HFFc6 (cell line): ENCODE data around the gene S100B. TPM values are rescaled to one million over a fixed set of nuclear protein-coding genes. Genes with fewer than 3 reads are reported as not detected.

Source experiments
- DNase-seq: peaks from one replicate; pipeline ENCODE4 v3.0.0-alpha.2; 2018
- H3K27ac Mint-ChIP-seq: 2 replicates; pipeline ENCODE4 v1.8.0; 2020; ENCODE audit warnings: mild to moderate bottlenecking, mixed read lengths
- H3K27me3 Mint-ChIP-seq: 2 replicates; pipeline ENCODE4 v1.8.0; 2021; ENCODE audit warnings: mild to moderate bottlenecking, moderate library complexity, mixed read lengths; ENCODE audit not compliant: insufficient read depth
- H3K36me3 Mint-ChIP-seq: 2 replicates; pipeline ENCODE4 v1.8.0; 2021; ENCODE audit warnings: low read depth, mixed read lengths
- H3K4me1 Mint-ChIP-seq: 2 replicates; pipeline ENCODE4 v1.8.0; 2020; ENCODE audit warnings: low read depth, mixed read lengths
- H3K4me3 Mint-ChIP-seq: 2 replicates; pipeline ENCODE4 v1.8.0; 2020; ENCODE audit warnings: mild to moderate bottlenecking, moderate library complexity, mixed read lengths
- H3K9me3 Mint-ChIP-seq: 2 replicates; pipeline ENCODE4 v1.8.0; 2020; ENCODE audit warnings: mild to moderate bottlenecking, mixed read lengths
- total RNA-seq, 6 experiments: library from RNA; stranded (reverse); fragmentation: NEBNext Ultra II Directional; extraction: Animal tissue kit (Norgen Biotek cat#: 25700); gene quantifications; 2 replicates in 1 of 6; 3 replicates in 5 of 6; pipeline ENCODE4 v1.2.3, GENCODE V29; 2021
- TF ChIP-seq, protein P1 (sequence below): fragments of 200-600 bp; sonication (generic); IDR thresholded peaks from 2 replicates; pipeline ENCODE4 v1.5.0; 2021; ENCODE audit warnings: antibody characterized with exemption, mild to moderate bottlenecking

S100B gene
- total RNA-seq, 6 experiments from 2014 or later, result not detected

DNA sequence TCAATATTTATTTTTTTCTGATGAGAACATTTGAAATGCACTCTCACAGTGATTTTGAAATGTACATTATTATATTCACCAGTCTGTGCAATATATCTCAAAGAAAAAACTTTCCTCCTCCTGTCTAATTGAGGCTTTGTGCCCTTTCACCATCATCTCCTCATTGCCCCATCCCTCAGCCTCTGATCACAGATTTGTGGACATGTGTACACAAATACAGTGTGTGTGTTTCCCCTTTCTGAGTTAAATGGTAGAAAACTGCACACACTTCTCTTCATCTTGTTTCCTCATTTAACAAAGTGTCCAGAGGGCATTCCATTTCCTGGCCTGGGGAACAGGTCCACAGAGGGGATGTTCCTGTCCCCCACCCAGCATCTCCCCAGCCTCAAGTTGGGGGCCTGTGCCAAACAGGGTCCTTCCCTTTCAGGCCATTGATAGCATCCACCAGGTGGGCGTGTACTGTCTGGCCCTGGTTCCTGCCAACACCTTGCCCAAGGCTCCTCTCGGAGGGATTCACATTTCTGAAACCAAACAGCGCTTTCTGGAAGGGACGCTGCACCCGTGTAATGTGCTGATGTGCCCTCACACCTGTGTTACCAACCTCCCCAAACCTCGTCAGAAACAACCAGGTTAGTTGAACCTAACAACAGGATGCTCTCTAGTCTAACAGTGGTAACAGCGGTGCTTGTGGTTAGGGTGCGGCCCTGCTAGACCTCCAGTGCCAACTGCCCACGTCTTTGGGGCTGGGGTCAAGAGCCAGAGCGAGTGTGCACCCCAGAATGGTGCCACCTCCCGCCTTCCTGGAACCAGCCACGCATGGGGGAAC, 54.6 kb downstream of the S100B start:
- TF ChIP-seq, protein P1, sequence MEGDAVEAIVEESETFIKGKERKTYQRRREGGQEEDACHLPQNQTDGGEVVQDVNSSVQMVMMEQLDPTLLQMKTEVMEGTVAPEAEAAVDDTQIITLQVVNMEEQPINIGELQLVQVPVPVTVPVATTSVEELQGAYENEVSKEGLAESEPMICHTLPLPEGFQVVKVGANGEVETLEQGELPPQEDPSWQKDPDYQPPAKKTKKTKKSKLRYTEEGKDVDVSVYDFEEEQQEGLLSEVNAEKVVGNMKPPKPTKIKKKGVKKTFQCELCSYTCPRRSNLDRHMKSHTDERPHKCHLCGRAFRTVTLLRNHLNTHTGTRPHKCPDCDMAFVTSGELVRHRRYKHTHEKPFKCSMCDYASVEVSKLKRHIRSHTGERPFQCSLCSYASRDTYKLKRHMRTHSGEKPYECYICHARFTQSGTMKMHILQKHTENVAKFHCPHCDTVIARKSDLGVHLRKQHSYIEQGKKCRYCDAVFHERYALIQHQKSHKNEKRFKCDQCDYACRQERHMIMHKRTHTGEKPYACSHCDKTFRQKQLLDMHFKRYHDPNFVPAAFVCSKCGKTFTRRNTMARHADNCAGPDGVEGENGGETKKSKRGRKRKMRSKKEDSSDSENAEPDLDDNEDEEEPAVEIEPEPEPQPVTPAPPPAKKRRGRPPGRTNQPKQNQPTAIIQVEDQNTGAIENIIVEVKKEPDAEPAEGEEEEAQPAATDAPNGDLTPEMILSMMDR, result no peak
- Mint-ChIP-seq H3K27me3 (peaks cover 1% of the 10 kb centered on the region), H3K27ac (no peak overlapping the region), H3K4me1 (peaks cover 1% of the 10 kb centered on the region), H3K9me3 (no peaks in the 10 kb centered on the region), H3K4me3 (no peak overlapping the region), H3K36me3 (peaks cover 15% of the 10 kb centered on the region)
- DNase-seq, result no peak

DNA sequence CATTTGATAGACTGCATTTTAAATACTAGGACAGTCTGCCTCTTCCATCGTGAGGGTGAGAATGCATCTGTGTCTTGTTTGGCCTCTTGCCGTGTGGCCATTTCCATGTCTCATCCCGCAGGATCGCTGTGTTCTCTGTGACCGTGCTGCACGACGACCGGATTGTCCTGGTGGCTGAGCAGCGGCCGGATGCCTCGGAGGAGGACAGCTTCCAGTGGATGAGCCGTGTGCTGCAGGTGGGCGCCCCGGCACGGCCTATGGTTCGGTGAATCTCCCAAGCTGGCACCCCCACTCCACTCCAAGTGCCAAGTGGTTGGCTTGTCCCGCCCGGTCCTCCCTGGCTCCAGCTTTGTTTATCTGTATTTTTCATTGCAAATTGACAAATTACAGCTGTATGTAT, 55.2 kb downstream of the S100B start:
- TF ChIP-seq, protein P1, result no peak
- H3K9me3 Mint-ChIP-seq, result no peaks in the 10 kb centered on the region
- peaks cover 1% of the 10 kb centered on the region for H3K27me3 Mint-ChIP-seq
- no peak for DNase-seq
- no peak overlapping the region for H3K4me3 Mint-ChIP-seq
- H3K4me1 Mint-ChIP-seq, result peaks cover 8% of the 10 kb centered on the region
- peaks cover 15% of the 10 kb centered on the region for H3K36me3 Mint-ChIP-seq
- H3K27ac Mint-ChIP-seq, result no peak overlapping the region

Other genes with a start within 250 kb of the S100B start
- gene DIP2A, start 146.2 kb downstream of the S100B start, total RNA-seq, result 10 to 100 TPM; 20.0 to 24.1 (median 21.7) TPM
- gene PRMT2, start 30.6 kb upstream of the S100B start, total RNA-seq, result 100 to 1,000 TPM in 4 of 6 experiments, 10 to 100 TPM in 2; 98.9 to 111 (median 105) TPM